Retina (tissue), 1 donor: Measurements from ENCODE around the gene PAIP1.
"Not testable (repeated sequence)": the region's sequence is repeated elsewhere in the genome, so short reads cannot be mapped to it uniquely, and the experiment has no call there.

ENCODE experiments used
- DNase-seq: peaks from one replicate; pipeline ENCODE4 v3.0.0-alpha.2; 2016

Gene PAIP1

DNA sequence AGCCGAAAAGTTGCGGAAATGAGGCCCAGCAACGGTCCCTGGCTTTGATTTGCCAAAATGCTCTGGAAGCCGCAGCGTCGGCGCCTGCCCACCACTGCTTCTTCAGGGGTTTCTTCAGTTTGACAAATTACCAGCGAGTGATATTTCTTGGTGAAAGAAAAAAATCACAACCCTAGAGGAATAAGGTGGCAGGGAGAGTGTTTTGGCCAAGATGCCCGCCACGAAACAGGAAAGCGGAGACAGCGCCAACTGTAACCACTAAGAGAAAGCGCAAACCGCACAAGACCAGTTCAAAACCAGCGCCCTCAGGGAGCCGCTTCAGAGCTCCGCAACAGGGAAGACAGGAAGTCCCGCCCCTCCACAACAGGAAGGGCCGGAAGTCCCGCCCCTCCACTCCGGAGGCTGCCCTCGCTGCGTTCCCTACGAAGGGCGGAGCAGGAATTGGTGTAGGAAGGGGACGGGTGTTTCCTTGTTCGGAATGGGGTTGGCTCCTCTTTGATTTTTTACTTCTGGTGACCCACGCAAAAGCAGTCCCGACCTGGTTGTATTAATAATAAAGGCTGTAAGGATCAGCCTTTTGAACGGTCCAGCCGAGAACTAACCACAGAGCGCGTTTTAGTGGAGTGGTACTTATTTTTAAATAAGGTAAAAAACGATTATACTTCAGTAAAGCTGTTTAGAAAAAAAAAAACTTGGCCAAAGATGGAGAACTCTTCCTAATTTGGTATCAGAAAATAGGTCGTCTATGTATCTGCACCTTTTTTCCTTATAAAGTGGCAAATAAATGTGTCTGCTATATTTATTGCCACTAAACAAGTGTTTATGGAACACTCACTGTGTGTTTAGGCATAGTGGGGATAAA is 41.8 kb downstream of the PAIP1 start, which contains the start of gene C5orf34:
Gene C5orf34 (minus strand): TSS at position 333 of the 862 bp plus-strand sequence. CDS start 5,809 bp downstream, outside the sequence.
- peak; percentile 97 for DNase-seq

DNA sequence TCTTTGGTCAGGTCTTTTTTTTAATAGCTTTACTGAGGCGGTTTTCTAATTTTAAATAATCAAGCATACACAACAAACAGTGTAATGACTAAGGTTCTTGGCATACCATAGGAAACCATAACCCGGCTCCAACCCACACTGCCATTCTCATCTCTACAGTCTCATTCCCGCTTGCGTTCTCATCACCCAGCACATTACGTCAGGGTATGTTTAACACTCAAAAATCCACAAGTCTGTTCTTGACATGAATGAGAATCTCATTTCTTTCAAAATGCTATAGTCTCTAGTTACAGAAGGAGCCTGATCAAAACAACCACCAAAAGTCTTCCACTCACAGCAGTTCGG is 42.4 kb downstream of the PAIP1 start:
- no peak for DNase-seq

DNA sequence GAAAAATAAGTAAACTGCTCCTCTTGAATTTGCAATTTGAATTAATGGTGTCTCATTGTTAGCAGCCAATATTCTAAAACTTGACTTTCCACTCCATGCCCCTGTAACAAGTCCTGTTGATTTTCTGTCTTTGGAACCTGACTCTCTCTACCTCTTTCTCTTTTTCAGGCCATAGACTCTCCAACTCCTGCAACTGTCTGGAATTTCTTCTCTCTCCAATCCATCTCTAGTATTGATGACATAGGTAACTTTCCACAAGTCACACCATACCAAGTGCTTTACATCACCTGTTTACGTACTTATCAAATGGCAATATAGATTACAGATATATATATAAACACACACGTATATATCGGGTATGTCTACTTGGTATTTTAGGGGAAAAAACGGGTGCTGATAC is 42.9 kb downstream of the PAIP1 start:
- no peak for DNase-seq

DNA sequence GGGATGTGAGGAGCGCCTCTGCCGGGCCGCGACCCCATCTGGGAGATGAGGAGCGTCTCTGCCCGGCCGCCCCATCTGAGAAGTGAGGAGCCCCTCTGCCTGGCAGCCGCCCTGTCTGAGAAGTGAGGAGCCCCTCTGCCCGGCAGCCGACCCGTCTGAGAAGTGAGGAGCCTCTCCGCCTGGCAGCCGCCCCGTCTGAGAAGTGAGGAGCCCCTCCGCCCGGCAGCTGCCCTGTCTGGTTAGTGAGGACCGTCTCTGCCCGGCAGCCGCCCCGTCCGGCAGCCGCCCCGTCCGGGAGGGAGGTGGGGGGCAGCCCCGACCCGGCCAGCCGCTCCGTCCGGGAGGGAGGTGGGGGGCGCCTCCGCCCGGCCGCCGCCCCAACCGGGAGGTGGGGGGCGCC is 45.8 kb downstream of the PAIP1 start:
- DNase-seq, result not testable (repeated sequence)

DNA sequence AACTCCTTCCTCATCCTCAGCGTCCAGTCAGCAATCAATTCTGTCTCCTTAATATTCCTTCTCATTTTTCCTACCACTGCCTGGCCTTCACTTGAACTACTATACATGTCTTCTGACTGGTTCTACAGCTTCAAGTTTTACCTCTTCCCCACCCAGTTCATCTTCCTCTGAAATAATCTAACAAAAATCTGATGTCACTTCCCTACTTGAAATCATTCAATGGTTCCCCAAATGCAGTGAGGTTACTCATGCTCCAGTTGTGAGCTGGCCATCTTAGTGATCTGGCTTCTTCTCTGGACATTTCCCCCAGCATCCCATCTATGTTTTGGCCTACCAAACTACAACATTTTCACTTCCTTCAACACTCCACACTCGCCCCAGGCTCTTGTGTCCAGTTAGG is 58.3 kb downstream of the PAIP1 start:
- no peak for DNase-seq

DNA sequence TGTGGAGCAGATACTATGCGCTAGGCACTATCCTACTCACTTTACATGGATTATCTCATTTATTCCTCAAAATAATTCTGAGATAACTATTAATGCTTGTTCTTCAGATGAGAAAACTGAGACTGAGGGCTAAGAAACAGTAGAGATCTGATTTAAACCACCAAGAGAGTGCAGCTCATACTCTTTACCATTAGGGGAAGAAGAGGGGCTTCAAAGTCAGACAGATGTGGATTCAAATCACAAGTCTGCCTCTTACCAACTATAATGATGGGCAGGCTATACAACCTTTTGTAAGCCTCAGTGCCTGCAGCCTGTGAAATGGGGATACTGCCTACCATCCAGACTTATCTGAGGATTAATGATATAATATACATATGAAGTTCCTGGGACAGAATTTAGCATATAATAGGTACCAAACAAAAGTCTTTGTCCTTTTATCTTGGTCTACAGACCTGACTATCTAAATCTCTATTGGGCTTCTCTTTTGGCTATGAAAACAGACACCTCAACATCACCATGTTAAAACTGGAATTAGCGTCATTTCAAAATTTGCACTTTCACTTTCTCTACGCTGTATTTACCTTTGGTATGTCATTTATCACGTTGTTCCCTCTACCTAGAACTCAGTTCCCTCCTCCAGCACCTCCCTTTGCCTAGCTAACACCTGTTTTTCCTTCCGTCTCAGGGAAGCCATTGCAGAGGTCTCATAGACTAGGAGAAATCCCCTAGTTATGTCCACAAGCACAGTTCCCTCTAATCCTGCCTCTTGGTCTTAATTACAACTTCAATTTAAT is 59.4 kb downstream of the PAIP1 start:
- DNase-seq, result no peak

DNA sequence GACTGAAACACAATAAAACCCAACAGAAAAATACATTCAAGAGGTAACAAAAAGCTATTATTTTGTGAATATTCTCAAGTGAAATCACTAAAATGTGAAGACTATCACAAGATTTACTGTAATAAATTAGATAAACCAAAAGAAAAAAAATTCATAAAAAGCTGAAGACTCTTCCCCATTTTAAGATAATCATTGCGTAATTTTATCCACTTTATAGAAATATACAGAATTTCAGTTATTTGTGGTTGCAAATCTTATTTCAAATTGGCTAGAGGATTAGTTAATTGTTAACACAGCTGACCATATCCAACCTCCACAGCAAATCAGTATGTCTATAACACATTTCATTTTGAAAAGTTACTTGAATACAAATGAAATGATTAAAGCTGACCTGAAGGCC is 65.6 kb downstream of the PAIP1 start:
- DNase-seq, result no peak

DNA sequence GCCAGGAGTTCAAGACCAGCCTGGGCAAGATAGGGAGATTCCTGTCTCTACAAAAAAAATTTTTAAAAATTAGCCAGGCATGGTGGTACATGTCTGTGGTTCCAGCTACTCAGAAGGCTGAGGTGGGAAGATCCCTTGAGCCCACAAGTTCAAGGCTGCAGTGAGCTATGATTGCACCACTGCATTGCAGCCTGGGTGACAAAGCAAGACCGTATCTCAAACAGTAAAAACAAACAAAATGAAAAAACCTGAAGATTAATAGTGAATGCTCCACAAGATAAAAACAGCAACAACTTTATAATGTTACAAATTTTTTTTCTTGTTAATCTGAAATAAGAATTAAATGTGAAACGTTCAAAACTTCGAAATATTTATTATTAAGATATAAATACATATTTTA is 70.5 kb downstream of the PAIP1 start:
- DNase-seq, result no peak

DNA sequence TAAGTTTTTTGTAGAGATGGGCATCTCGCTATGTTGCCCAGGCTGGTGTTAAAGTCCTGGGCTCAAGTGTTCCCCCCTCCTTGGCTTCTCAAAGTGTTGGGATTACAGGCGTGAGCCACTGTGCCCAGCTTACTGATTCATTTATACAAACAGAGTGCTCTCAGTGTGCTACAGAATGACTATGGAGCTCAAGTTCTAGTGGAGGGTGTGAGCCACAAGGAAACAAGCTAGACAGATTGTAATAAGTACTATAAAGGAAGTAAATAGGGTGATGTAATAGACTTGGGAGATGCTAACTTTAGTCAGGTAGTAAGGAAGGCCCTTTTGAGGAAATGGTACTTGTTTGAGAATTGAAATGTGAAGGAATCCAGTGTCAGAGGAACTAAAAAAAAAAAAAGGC is 71.5 kb downstream of the PAIP1 start:
- DNase-seq, result no peak

DNA sequence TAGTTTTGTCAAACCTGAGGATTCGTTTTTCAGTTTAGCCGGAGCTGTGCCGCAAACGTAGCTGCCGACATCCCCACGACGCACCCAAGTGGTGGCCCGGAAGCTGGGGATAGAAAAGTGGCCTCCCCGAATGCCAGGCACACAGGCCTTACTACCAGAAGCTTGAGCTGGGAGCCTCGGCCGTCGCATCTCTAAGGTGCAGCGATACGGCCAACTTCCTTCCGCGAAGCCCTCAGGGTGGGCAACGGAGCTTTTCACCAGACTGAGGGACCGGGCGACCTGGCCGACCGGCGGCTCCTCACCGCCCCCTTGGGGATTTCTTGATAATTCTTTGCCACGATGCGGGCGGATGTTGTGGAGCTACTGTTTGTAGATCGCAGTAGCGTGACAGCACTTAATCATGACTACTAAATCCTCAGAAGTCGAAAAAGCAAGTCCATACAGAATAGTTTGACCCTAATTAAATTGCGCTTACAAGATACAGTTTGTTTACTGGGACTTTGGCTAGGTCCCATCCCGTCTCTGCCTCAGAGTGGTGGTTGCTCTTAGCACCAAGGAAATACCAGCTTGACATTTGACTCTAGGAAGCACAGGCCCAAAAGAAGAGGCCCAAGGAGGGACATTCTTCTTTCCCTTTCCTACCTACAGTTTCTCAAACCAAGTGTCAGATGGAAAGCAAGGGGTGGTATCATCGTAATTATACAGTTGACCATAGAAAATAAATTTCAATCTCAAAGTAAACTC is 72.6 kb downstream of the PAIP1 start:
- DNase-seq, result peak; percentile 96

DNA sequence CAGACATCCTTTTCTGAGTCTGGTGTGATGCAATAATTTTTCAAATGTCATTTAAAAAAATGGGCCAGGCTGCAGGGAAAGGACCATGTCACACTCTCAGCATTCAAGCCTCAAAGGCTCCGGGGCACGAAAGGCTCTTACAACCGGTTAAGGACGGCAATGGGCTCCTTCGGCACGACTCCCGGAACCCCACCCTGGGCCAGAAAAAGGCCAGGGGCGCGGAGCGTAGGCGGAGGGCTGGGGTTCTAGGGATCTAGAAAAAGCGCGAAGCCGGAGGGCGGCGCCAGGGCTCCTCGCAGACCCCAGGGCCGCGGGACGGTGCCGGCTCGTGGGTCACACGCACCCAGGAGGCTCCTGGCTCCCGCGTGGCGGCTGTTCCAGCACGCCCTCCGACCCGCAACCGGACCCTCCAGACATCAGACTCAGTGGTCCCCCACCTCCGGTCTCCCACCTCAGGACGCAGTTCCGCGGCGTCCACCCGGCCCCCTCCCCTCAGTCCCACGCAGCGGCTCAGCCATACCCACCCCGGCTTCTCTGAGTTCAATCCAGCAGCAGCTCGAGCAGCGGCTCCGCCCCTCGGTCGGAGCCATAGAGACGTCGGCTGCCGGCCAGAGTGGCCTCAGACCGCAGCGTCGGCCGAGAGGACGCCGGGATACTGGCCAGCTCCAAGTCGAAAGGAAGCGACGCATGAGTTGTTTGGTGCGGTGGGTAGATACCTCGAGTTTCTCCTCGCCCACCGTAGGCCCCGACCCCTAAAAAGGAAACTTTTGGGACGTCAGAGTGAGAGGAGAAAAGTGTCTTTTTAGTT is 73.4 kb downstream of the PAIP1 start, which contains the start of gene TMEM267:
Gene TMEM267 (minus strand): TSS at position 568 of the 808 bp plus-strand sequence. CDS start 29,896 bp downstream, outside the sequence.
- peak; percentile 98 for DNase-seq

DNA sequence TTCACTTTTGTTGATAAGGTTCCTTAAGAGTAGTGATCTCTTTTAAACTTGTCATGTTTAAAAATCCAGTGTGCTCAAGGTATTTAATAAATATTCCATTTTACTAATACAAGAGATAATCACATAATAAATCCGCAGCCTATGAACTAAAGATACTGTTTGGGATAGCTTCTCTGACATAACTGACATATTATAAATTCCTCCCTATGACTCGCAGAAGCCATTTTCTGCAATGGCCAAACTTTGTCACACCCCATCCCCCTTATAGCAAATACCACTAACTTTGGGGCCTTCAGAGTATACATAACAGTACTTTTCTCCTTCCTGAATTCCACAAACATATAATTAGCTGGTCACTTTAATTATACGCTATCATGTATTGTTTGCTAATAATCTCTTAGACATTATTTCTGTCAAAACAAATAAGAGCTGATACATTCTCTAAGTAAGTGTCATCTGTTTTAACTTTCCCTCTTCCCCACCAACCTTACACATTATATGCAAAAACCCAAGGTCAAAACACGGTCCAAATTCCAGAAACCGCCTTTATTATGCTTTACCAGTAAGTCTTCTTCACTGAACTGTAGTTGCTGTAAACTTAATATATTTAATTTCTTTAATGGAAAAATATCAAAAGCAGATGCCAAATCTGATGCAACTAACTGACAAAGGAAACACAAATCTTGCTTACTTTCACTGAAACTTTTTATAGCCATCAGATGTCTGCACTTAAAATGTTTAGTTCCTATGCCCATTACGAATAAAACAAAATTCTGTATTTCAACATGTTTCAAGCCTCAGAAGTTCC is 74.2 kb downstream of the PAIP1 start:
- DNase-seq, result no peak
